Right cardiac atrium (tissue), 5 donors: ENCODE results near the gene BCO1. TPM values are rescaled to one million over a fixed set of nuclear protein-coding genes. Genes with fewer than 3 reads are reported as not detected.

Experiments used
- ATAC-seq, 2 donors: fragments of 200-7000 bp; cut with Tn5 transposase; one replicate each; pipeline versions ENCODE4 v1.8.0 to v1.9.1; 2020; ENCODE audit warnings: moderate library complexity in 2 of 2, mild to moderate bottlenecking in 1 of 2
- DNase-seq, 3 donors: peaks; one replicate each; pipeline ENCODE4 v3.0.0-alpha.2; 2020
- H3K27ac ChIP-seq: one replicate; pipeline ENCODE4 v1.5.1; 2013; ENCODE audit warnings: mild to moderate bottlenecking, low read length, control low read depth, moderate library complexity
- H3K27me3 ChIP-seq: one replicate; pipeline ENCODE4 v1.6.1; 2013; ENCODE audit not compliant: control insufficient read depth, insufficient read depth
- H3K4me1 ChIP-seq: one replicate; pipeline ENCODE4 v1.6.1; 2013; ENCODE audit warnings: low read length; ENCODE audit not compliant: control insufficient read depth, insufficient read depth
- H3K4me3 ChIP-seq: one replicate; pipeline ENCODE4 v1.5.1; 2013; ENCODE audit warnings: low read length, control low read depth
- H3K9me3 ChIP-seq: one replicate; pipeline ENCODE4 v1.6.1; 2013; ENCODE audit warnings: low read length; ENCODE audit not compliant: control insufficient read depth
- WGBS: extraction: QIAGEN DNeasy Blood & Tissue Kit; methylation state at CpG from one replicate; pipeline ENCODE4 v1.1.7; 2013; 5-methylcytosine and 5-hydroxymethylcytosine counted together
- intact Hi-C, 4 donors: fragments of 100-400 bp; cut with DNase I; formaldehyde crosslinking; loops; one replicate each; pipeline versions ENCODE4 v1.11.0 to v1.14.0; 2022 to 2023
- polyA plus RNA-seq: library from polyadenylated mRNA; stranded (reverse); fragments of 200-250 nt; gene quantifications from one replicate; pipeline ENCODE4 v1.2.3, GENCODE V29; 2013
- total RNA-seq, 4 donors: library from RNA; stranded (reverse); fragmentation: NEBNext Ultra II Directional; extraction: Animal tissue kit (Norgen Biotek cat#: 25700); gene quantifications; one replicate each; pipeline ENCODE4 v1.2.1, GENCODE V29; 2021
- donor health status: healthy with polysubstance abuse.
- donor health status: DM: no; HTN: yes; CAD: no.
- donor health status: DM: no; HTN: no; CAD: no.
- donor health status: DM: no; HTN: yes; CAD: no; lungs with severe emphysema.
- donor health status: DM: yes; HTN: yes; CAD: no.

BCO1 gene
- total and polyA plus RNA-seq, 5 donors: not detected

- intact Hi-C loops: no loop called here
- no peaks in the 10 kb centered on the region for H3K9me3 ChIP-seq
- ATAC-seq (no peak), DNase-seq (no peak)
- no peaks in the 10 kb centered on the region for H3K27me3 ChIP-seq
- WGBS: 77% methylated on average over 7 of the region's 7 CpGs
- no peak overlapping the region for H3K4me3 ChIP-seq
- H3K27ac ChIP-seq: no peak overlapping the region
- H3K4me1 ChIP-seq: no peaks in the 10 kb centered on the region
Measured at GRCh38 chr16:81296631-81297030, 58.1 kb downstream of the BCO1 start.

GRCh38 chr16:81307770-81308169 is 69.3 kb downstream of the BCO1 start:
- intact Hi-C loops: no loop called here
- no peak overlapping the region for H3K4me3 ChIP-seq
- ATAC-seq (no peak), DNase-seq (no peak)
- H3K27ac ChIP-seq: no peak overlapping the region
- no peaks in the 10 kb centered on the region for H3K27me3 ChIP-seq
- H3K9me3 ChIP-seq: no peaks in the 10 kb centered on the region
- 68% methylated on average over 3 of the region's 3 CpGs for WGBS
- no peaks in the 10 kb centered on the region for H3K4me1 ChIP-seq

- intact Hi-C loops: no loop called here
- WGBS: 87% methylated on average over 5 of the region's 5 CpGs
- Histone ChIP-seq H3K4me3 (no peak overlapping the region), H3K27ac (no peak overlapping the region), H3K4me1 (peaks cover 7% of the 10 kb centered on the region), H3K9me3 (no peaks in the 10 kb centered on the region), H3K27me3 (no peaks in the 10 kb centered on the region)
- ATAC-seq (no peak), DNase-seq (no peak)
Measured at GRCh38 chr16:81310045-81310644, 71.7 kb downstream of the BCO1 start.

GRCh38 chr16:81311762-81312161 is 73.3 kb downstream of the BCO1 start:
- Histone ChIP-seq H3K4me3 (no peak overlapping the region), H3K27me3 (no peaks in the 10 kb centered on the region), H3K9me3 (no peaks in the 10 kb centered on the region), H3K27ac (no peak overlapping the region), H3K4me1 (peaks cover 7% of the 10 kb centered on the region)
- intact Hi-C loops: no loop called here
- ATAC-seq (no peak), DNase-seq (no peak)

- no peaks in the 10 kb centered on the region for H3K27me3 ChIP-seq
- peaks cover 9% of the 10 kb centered on the region for H3K4me1 ChIP-seq
- ATAC-seq (no peak), DNase-seq (no peak)
- no peaks in the 10 kb centered on the region for H3K9me3 ChIP-seq
- peak overlapping the region; percentile 69 for H3K4me3 ChIP-seq
- 4% methylated on average over 16 of the region's 16 CpGs for WGBS
- intact Hi-C loops: no loop called here
- H3K27ac ChIP-seq: peak overlapping the region; percentile 39
Measured at GRCh38 chr16:81313701-81314602, 75.5 kb downstream of the BCO1 start.

GRCh38 chr16:81314603-81315270 is 76.2 kb downstream of the BCO1 start, which contains the start of gene GAN:
GAN (plus strand) TSS chr16:81314962; CDS start chr16:81315114, 152 bp downstream.
- Histone ChIP-seq H3K27ac (peak within 1 kb of the TSS; percentile 55), H3K27me3 (no peaks in the 10 kb centered on the region), H3K4me3 (peak within 1 kb of the TSS; percentile 69), H3K4me1 (peaks cover 9% of the 10 kb centered on the region), H3K9me3 (no peaks in the 10 kb centered on the region)
- ATAC-seq (peak; percentile 98 to 99), DNase-seq (peak; percentile 95 to 98 (median 97))
- intact Hi-C loops: no loop called here
- WGBS: under 1% methylated on average over 75 of the region's 75 CpGs

- ATAC-seq (peak; percentile 57 to 59), DNase-seq (peak; percentile 57 to 86 (median 82))
- intact Hi-C loops: no loop called here
- under 1% methylated on average over 88 of the region's 88 CpGs for WGBS
- Histone ChIP-seq H3K4me1 (peaks cover 9% of the 10 kb centered on the region), H3K27me3 (no peaks in the 10 kb centered on the region), H3K9me3 (no peaks in the 10 kb centered on the region), H3K27ac (peak overlapping the region; percentile 55), H3K4me3 (peak overlapping the region; percentile 69)
Measured at GRCh38 chr16:81315271-81316175, 77.0 kb downstream of the BCO1 start.

GRCh38 chr16:81316176-81316496 is 77.6 kb downstream of the BCO1 start:
- WGBS: 66% methylated on average over 5 of the region's 5 CpGs
- intact Hi-C loops: no loop called here
- Histone ChIP-seq H3K4me1 (peaks cover 9% of the 10 kb centered on the region), H3K9me3 (no peaks in the 10 kb centered on the region), H3K27ac (no peak overlapping the region), H3K27me3 (no peaks in the 10 kb centered on the region), H3K4me3 (peak overlapping the region; percentile 69)
- DNase-seq (no peak), ATAC-seq (no peak)

GRCh38 chr16:81318711-81319110 is 80.2 kb downstream of the BCO1 start:
- no peak for DNase-seq
- Histone ChIP-seq H3K27ac (no peak overlapping the region), H3K27me3 (no peaks in the 10 kb centered on the region)

GRCh38 chr16:81319221-81319912 is 80.9 kb downstream of the BCO1 start:
- no peak overlapping the region for H3K27ac ChIP-seq
- no peaks in the 10 kb centered on the region for H3K9me3 ChIP-seq
- H3K27me3 ChIP-seq: no peaks in the 10 kb centered on the region
- peaks cover 3% of the 10 kb centered on the region for H3K4me1 ChIP-seq
- 66% methylated on average over 6 of the region's 6 CpGs for WGBS
- DNase-seq: no peak
- no peak overlapping the region for H3K4me3 ChIP-seq
- intact Hi-C loops: no loop called here
- no peak for ATAC-seq

More at GRCh38 chr16:81318711-81319110, 80.2 kb downstream of the BCO1 start:
- intact Hi-C loops: no loop called here
- H3K9me3 ChIP-seq: no peaks in the 10 kb centered on the region
- peaks cover 5% of the 10 kb centered on the region for H3K4me1 ChIP-seq
- no peak overlapping the region for H3K4me3 ChIP-seq
- 90% methylated on average over 7 of the region's 7 CpGs for WGBS
- ATAC-seq: no peak
